SK-N-SH treated with all-trans-retinoic acid at 6 μM for 48 hours (cell line): Measurements from ENCODE around the gene BHLHA15.

Experiments used
- ATAC-seq: fragments of 200-7000 bp; cut with Tn5 transposase; 3 replicates; pipeline ENCODE4 v1.9.1; 2020; ENCODE audit warnings: mild to moderate bottlenecking, moderate library complexity
- ARNTL ChIP-seq: fragments of 450-650 bp; formaldehyde crosslinking; IDR thresholded peaks from 2 replicates; pipeline ENCODE4 v1.5.0; 2020; ENCODE audit warnings: low read depth, mild to moderate bottlenecking, moderate library complexity, borderline replicate concordance
- BACH2 ChIP-seq: fragments of 250-450 bp; sonication (Bioruptor Pico); IDR thresholded peaks from 2 replicates; pipeline ENCODE4 v1.9.0; 2021; ENCODE audit warnings: mild to moderate bottlenecking, borderline replicate concordance
- CSDC2 ChIP-seq: fragments of 250-450 bp; sonication (Bioruptor Pico); IDR thresholded peaks from 2 replicates; pipeline ENCODE4 v1.5.0; 2020; ENCODE audit warnings: mild to moderate bottlenecking, moderate library complexity
- ESRRG ChIP-seq: fragments of 250-450 bp; sonication (Bioruptor Pico); IDR thresholded peaks from 2 replicates; pipeline ENCODE4 v1.6.1; 2021; ENCODE audit warnings: mild to moderate bottlenecking
- GLIS3 ChIP-seq: fragments of 250-450 bp; sonication (Bioruptor Pico); IDR thresholded peaks from 2 replicates; pipeline ENCODE4 v1.5.0; 2020; ENCODE audit warnings: mild to moderate bottlenecking, moderate library complexity
- OSR1 ChIP-seq: fragments of 250-450 bp; sonication (Bioruptor Pico); IDR thresholded peaks from 2 replicates; pipeline ENCODE4 v1.8.0; 2022; ENCODE audit warnings: moderate library complexity, mild to moderate bottlenecking, inconsistent platforms
- PPARA ChIP-seq: fragments of 250-450 bp; sonication (Bioruptor Pico); IDR thresholded peaks from 2 replicates; pipeline ENCODE4 v1.5.0; 2020; ENCODE audit warnings: mild to moderate bottlenecking, borderline replicate concordance
- RARB ChIP-seq: fragments of 250-450 bp; sonication (Bioruptor Pico); IDR thresholded peaks from 2 replicates; pipeline ENCODE4 v1.8.0; 2021; ENCODE audit warnings: mild to moderate bottlenecking, moderate library complexity
- SNAI2 ChIP-seq: fragments of 250-450 bp; sonication (Bioruptor Pico); IDR thresholded peaks from 2 replicates; pipeline ENCODE4 v1.5.0; 2020; ENCODE audit warnings: mild to moderate bottlenecking, moderate library complexity
- TCF4 ChIP-seq: fragments of 250-450 bp; sonication (Bioruptor Pico); IDR thresholded peaks from 2 replicates; pipeline ENCODE4 v1.8.0; 2021; ENCODE audit warnings: mild to moderate bottlenecking, moderate library complexity, borderline replicate concordance
- TOX ChIP-seq: fragments of 250-450 bp; sonication (Bioruptor Pico); IDR thresholded peaks from 2 replicates; pipeline ENCODE4 v1.8.0; 2021; ENCODE audit warnings: mild to moderate bottlenecking, moderate library complexity, borderline replicate concordance
- ZC3H10 ChIP-seq: fragments of 250-450 bp; sonication (Bioruptor Pico); IDR thresholded peaks from 2 replicates; pipeline ENCODE4 v1.5.1; 2021; ENCODE audit warnings: mild to moderate bottlenecking, moderate library complexity
- ZFP3 ChIP-seq: fragments of 250-450 bp; sonication (Bioruptor Pico); IDR thresholded peaks from 2 replicates; pipeline ENCODE4 v1.5.0; 2020; ENCODE audit warnings: mild to moderate bottlenecking, moderate library complexity
- ZFP30 ChIP-seq: fragments of 450-650 bp; formaldehyde crosslinking; IDR thresholded peaks from 2 replicates; pipeline ENCODE4 v1.5.0; 2022; ENCODE audit warnings: mild to moderate bottlenecking, moderate library complexity
- ZNF70 ChIP-seq: fragments of 450-650 bp; formaldehyde crosslinking; IDR thresholded peaks from 2 replicates; pipeline ENCODE4 v1.5.0; 2020; ENCODE audit warnings: mild to moderate bottlenecking, moderate library complexity
- TF ChIP-seq, protein P1 (sequence below): fragments of 250-450 bp; sonication (Bioruptor Pico); IDR thresholded peaks from 2 replicates; pipeline ENCODE4 v1.5.1; 2021; ENCODE audit warnings: mild to moderate bottlenecking, moderate library complexity
- TF ChIP-seq, protein P2 (sequence below): fragments of 250-450 bp; sonication (Bioruptor Pico); IDR thresholded peaks from 2 replicates; pipeline ENCODE4 v1.8.0; 2021; ENCODE audit warnings: low read depth, mild to moderate bottlenecking, moderate library complexity, borderline replicate concordance
- TF ChIP-seq, protein P3 (sequence below): fragments of 250-450 bp; sonication (Bioruptor Pico); IDR thresholded peaks from 2 replicates; pipeline ENCODE4 v1.8.0; 2020; ENCODE audit warnings: mild to moderate bottlenecking, moderate library complexity, borderline replicate concordance
- TF ChIP-seq, protein P4 (sequence below): fragments of 250-450 bp; sonication (Bioruptor Pico); IDR thresholded peaks from 2 replicates; pipeline ENCODE4 v1.5.0; 2020; ENCODE audit warnings: mild to moderate bottlenecking, moderate library complexity
- TF ChIP-seq, protein P5 (sequence below): fragments of 250-450 bp; sonication (Bioruptor Pico); IDR thresholded peaks from 2 replicates; pipeline ENCODE4 v1.5.1; 2020; ENCODE audit warnings: low read depth, mild to moderate bottlenecking, moderate library complexity

The BHLHA15 gene

DNA sequence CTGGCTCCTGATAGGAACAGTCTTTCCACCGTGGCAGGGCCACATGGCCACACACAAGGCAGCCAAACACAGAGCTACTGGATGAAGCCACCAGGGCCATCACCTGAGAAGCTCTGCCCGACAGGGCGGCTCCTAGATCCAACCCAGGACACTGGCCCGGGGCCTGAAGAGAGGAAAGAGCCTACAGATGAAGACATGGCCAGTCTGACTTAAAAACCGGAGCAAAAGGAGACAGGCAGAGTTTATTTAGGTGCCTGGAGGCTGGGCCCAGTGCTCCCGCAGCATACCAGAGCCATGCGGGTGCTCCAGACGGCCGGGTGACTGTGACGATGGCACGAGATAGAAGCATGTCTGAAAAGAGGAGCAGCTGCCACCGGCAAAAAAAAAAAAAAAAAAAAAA is 36.9 kb downstream of the BHLHA15 start:
- TF ChIP-seq, protein P1, sequence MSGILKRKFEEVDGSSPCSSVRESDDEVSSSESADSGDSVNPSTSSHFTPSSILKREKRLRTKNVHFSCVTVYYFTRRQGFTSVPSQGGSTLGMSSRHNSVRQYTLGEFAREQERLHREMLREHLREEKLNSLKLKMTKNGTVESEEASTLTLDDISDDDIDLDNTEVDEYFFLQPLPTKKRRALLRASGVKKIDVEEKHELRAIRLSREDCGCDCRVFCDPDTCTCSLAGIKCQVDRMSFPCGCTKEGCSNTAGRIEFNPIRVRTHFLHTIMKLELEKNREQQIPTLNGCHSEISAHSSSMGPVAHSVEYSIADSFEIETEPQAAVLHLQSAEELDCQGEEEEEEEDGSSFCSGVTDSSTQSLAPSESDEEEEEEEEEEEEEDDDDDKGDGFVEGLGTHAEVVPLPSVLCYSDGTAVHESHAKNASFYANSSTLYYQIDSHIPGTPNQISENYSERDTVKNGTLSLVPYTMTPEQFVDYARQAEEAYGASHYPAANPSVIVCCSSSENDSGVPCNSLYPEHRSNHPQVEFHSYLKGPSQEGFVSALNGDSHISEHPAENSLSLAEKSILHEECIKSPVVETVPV (CRISPR knock-in tag): no peak
- TF ChIP-seq TOX (CRISPR knock-in tag) (no peak), ZNF70 (no peak), RARB (CRISPR knock-in tag) (no peak), ESRRG (no peak), ZFP3 (CRISPR knock-in tag) (no peak), OSR1 (CRISPR knock-in tag) (no peak), TCF4 (CRISPR knock-in tag) (no peak), ZC3H10 (CRISPR knock-in tag) (no peak)
- TF ChIP-seq, protein P2, sequence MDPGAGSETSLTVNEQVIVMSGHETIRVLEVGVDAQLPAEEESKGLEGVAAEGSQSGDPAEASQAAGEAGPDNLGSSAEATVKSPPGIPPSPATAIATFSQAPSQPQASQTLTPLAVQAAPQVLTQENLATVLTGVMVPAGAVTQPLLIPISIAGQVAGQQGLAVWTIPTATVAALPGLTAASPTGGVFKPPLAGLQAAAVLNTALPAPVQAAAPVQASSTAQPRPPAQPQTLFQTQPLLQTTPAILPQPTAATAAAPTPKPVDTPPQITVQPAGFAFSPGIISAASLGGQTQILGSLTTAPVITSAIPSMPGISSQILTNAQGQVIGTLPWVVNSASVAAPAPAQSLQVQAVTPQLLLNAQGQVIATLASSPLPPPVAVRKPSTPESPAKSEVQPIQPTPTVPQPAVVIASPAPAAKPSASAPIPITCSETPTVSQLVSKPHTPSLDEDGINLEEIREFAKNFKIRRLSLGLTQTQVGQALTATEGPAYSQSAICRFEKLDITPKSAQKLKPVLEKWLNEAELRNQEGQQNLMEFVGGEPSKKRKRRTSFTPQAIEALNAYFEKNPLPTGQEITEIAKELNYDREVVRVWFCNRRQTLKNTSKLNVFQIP: no peak
- no peak for ATAC-seq

DNA sequence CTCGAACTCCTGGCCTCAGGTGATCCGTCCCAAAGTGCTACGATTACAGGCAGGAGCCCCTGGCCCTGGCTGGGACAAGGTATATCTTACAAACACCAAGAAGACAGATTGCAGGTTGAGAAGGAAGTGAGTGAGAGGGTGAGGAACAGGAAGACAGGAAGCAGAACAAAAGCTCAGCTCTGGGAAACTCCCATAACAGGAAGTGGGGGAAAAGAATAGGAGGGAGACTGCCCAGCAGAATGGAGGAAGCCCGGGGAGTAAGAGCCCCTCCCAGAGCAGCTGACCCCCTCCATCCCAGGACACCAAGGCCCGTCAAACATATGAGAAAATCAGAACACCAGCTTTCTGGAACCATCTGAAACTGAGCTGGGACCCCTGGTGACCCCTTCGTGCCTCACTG is 37.9 kb downstream of the BHLHA15 start:
- no peak for TF ChIP-seq BACH2 (CRISPR knock-in tag)
- no peak for ATAC-seq

DNA sequence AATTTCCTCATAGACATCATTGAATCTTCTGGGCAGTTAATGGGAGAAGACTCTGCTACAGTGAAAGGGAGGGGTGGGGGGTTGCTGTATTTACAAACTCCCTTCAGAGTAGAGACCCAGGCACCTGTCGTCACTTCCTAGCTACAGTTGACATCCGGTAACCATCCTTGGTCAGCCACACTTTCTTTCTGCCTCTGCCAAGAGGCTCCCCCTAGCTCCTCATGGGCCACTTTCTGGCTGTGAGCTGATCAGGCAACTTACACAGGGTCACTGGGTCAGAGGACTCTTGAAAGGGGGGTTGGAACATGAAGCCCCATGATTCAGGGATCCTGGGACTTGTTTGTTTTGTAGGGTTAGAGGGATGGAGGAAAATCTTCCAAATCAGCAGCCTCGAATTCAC is 39.5 kb downstream of the BHLHA15 start:
- TF ChIP-seq ZFP30 (CRISPR knock-in tag): no peak
- TF ChIP-seq ARNTL (CRISPR knock-in tag): no peak
- TF ChIP-seq ZC3H10 (CRISPR knock-in tag): no peak
- no peak for TF ChIP-seq GLIS3
- no peak for TF ChIP-seq RARB (CRISPR knock-in tag)
- no peak for TF ChIP-seq CSDC2 (CRISPR knock-in tag)
- TF ChIP-seq, protein P1 (CRISPR knock-in tag): no peak
- no peak for TF ChIP-seq PPARA (CRISPR knock-in tag)
- TF ChIP-seq BACH2 (CRISPR knock-in tag): no peak
- TF ChIP-seq, protein P3, sequence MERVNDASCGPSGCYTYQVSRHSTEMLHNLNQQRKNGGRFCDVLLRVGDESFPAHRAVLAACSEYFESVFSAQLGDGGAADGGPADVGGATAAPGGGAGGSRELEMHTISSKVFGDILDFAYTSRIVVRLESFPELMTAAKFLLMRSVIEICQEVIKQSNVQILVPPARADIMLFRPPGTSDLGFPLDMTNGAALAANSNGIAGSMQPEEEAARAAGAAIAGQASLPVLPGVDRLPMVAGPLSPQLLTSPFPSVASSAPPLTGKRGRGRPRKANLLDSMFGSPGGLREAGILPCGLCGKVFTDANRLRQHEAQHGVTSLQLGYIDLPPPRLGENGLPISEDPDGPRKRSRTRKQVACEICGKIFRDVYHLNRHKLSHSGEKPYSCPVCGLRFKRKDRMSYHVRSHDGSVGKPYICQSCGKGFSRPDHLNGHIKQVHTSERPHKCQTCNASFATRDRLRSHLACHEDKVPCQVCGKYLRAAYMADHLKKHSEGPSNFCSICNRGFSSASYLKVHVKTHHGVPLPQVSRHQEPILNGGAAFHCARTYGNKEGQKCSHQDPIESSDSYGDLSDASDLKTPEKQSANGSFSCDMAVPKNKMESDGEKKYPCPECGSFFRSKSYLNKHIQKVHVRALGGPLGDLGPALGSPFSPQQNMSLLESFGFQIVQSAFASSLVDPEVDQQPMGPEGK (CRISPR knock-in tag): no peak
- TF ChIP-seq ZNF70: no peak
- TF ChIP-seq, protein P2: no peak
- no peak for ATAC-seq

DNA sequence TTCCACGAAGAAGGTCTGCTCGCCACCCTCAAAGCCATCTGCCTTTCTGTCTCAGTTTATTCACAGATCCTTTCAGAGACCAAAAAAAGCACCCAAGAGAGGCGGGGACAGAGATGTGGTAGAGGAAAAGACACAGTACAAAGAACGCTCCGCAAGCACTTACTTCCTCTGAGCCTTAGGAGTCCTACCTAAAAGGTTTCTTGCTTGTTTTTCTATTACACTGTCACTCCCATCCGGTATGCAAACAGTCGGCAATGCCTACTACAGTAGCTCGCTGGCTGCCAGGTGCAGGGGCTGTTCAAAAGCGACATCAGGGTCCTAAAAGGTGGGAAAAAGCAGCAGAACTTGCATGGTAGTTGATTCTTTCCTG is 40.0 kb downstream of the BHLHA15 start:
- no peak for ATAC-seq
- no peak for TF ChIP-seq SNAI2
- no peak for TF ChIP-seq ARNTL (CRISPR knock-in tag)
- TF ChIP-seq, protein P4, sequence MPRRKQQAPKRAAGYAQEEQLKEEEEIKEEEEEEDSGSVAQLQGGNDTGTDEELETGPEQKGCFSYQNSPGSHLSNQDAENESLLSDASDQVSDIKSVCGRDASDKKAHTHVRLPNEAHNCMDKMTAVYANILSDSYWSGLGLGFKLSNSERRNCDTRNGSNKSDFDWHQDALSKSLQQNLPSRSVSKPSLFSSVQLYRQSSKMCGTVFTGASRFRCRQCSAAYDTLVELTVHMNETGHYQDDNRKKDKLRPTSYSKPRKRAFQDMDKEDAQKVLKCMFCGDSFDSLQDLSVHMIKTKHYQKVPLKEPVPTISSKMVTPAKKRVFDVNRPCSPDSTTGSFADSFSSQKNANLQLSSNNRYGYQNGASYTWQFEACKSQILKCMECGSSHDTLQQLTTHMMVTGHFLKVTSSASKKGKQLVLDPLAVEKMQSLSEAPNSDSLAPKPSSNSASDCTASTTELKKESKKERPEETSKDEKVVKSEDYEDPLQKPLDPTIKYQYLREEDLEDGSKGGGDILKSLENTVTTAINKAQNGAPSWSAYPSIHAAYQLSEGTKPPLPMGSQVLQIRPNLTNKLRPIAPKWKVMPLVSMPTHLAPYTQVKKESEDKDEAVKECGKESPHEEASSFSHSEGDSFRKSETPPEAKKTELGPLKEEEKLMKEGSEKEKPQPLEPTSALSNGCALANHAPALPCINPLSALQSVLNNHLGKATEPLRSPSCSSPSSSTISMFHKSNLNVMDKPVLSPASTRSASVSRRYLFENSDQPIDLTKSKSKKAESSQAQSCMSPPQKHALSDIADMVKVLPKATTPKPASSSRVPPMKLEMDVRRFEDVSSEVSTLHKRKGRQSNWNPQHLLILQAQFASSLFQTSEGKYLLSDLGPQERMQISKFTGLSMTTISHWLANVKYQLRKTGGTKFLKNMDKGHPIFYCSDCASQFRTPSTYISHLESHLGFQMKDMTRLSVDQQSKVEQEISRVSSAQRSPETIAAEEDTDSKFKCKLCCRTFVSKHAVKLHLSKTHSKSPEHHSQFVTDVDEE (CRISPR knock-in tag): no peak
- TF ChIP-seq CSDC2 (CRISPR knock-in tag): no peak
- TF ChIP-seq GLIS3: no peak
- TF ChIP-seq, protein P5, sequence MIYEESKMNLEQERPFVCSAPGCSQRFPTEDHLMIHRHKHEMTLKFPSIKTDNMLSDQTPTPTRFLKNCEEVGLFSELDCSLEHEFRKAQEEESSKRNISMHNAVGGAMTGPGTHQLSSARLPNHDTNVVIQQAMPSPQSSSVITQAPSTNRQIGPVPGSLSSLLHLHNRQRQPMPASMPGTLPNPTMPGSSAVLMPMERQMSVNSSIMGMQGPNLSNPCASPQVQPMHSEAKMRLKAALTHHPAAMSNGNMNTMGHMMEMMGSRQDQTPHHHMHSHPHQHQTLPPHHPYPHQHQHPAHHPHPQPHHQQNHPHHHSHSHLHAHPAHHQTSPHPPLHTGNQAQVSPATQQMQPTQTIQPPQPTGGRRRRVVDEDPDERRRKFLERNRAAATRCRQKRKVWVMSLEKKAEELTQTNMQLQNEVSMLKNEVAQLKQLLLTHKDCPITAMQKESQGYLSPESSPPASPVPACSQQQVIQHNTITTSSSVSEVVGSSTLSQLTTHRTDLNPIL (CRISPR knock-in tag): no peak
- TF ChIP-seq ZFP30 (CRISPR knock-in tag): no peak
- no peak for TF ChIP-seq TCF4 (CRISPR knock-in tag)
- TF ChIP-seq TOX (CRISPR knock-in tag): no peak
- TF ChIP-seq, protein P2: no peak
